Transverse colon (tissue), 3 donors: ENCODE data around the gene JADE2.

Source experiments
- CTCF ChIP-seq, 5 experiments: fragments of 200-600 bp in 3 of 5; fragments of 450-650 bp in 2 of 5; sonication (generic) in 3 of 5; IDR thresholded peaks; 1 replicate in 2 of 5; 2 replicates in 3 of 5; pipeline ENCODE4 v1.5.1; 2016 to 2017; ENCODE audit warnings: antibody characterized with exemption in 5 of 5, inconsistent platforms in 3 of 5, mild to moderate bottlenecking in 2 of 5, moderate library complexity in 1 of 5
- EP300 ChIP-seq: sonication (generic); formaldehyde crosslinking; IDR thresholded peaks from one replicate; pipeline ENCODE4 v1.6.1; 2017; ENCODE audit warnings: antibody characterized with exemption, low read depth
- POLR2A ChIP-seq: fragments of 450-650 bp; IDR thresholded peaks from one replicate; pipeline ENCODE4 v1.6.1; 2016; ENCODE audit warnings: antibody characterized with exemption, mild to moderate bottlenecking, moderate library complexity

GRCh38 chr5:134489227-134489944 lies 36.1 kb upstream of the JADE2 start:
- TF ChIP-seq CTCF (IDR thresholded peaks at IDR 0.05): no peak
- TF ChIP-seq POLR2A: no peak
- no peak for TF ChIP-seq EP300
